ENCODE data around the gene ABL2. TPM values are rescaled to one million over a fixed set of nuclear protein-coding genes. Genes with fewer than 3 reads are reported as not detected.
"Not testable (repeated sequence)": the region's sequence is repeated elsewhere in the genome, so short reads cannot be mapped to it uniquely, and the experiment has no call there.

The ABL2 gene
- total RNA-seq, 2 experiments from 2014 or later, result 6.6 to 8.4 TPM

DNA sequence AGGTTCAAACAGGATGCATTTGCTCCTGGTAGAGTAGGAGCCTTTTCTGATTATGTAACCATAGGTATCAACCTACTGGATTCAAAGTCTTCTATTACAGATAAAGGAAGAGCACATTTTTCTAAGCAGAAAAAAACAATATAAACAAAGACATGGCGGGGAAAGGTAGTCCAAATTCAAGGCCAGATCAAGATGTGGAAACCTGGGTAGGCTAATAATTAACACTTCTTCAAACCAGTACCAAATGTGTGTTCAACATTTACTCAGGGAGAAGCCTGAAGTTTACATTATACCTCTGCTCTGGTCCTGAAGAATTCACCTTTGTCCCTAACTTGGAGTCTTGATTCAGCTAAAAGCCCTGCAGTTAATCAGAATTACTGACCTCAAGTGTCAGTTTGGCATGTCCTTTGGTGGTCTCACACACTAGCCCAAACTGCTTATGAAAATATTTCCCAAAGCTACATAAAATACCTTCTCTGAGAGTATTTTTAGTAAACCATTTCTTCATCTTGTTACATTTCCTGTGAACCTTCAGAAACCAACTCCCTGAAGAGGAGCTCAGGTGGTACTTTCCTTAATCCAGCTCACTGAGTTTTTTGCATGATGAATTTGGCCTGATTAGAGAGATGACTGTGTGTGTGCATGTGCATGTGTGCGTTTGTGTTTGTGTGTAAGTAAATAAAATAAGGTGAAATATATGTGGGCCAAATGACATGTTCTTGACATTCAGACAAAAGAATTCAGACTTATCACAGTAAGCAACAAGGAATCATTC is 77.4 kb downstream of the ABL2 start:
- POLR2A ChIA-PET, result interaction anchor here (0.6 kb wide), 1 partner anchor 73 kb away, joined by 3 read pairs; no protein-coding TSS in a partner anchor
- DNase-seq (no peak), ATAC-seq (no peak)
- Mint-ChIP-seq H3K36me3 (ENCODE audit: low read depth) (peaks cover 12% of the 10 kb centered on the region), H3K27me3 (no peaks in the 10 kb centered on the region), H3K9me3 (ENCODE audit: low read depth) (no peaks in the 10 kb centered on the region), H3K4me1 (peaks cover 18% of the 10 kb centered on the region), H3K4me3 (no peak overlapping the region), H3K27ac (no peak overlapping the region)
- CTCF ChIA-PET, result interaction anchor here (1.2 kb wide), 2 partner anchors 12 to 129 kb away, joined by 3 read pairs; no protein-coding TSS in a partner anchor
- intact Hi-C loops (cut with DNase I, micrococcal nuclease), result no loop called here

DNA sequence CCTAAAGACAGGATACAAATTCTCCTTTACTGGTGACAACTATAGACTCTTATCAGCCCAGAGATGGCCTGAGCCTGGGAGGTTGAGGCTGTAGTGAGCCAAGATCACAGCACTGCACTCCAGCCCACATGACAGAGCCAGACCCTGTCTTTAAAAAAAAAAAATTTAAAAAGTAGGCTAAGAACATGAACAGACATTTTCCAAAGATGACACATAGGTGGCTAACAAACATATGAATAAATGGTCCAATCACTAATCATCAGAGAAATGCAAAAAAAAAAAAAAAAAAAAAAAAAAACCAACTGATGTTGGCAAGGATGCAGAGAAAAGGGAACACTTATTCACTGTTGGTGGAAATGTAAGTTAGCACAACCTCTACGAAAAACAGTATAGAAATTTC is 82.6 kb downstream of the ABL2 start:
- intact Hi-C loops (cut with DNase I, micrococcal nuclease), result no loop called here
- H3K4me1 Mint-ChIP-seq, result peaks cover 25% of the 10 kb centered on the region
- DNase-seq (no peak), ATAC-seq (no peak)
- no peak overlapping the region for H3K27ac Mint-ChIP-seq
- ChIA-PET POLR2A (no interaction called here), CTCF (no interaction called here)
- H3K4me3 Mint-ChIP-seq, result no peak overlapping the region
- no peaks in the 10 kb centered on the region for H3K9me3 Mint-ChIP-seq (ENCODE audit: low read depth)
- no peaks in the 10 kb centered on the region for H3K27me3 Mint-ChIP-seq
- H3K36me3 Mint-ChIP-seq (ENCODE audit: low read depth), result peaks cover 11% of the 10 kb centered on the region

DNA sequence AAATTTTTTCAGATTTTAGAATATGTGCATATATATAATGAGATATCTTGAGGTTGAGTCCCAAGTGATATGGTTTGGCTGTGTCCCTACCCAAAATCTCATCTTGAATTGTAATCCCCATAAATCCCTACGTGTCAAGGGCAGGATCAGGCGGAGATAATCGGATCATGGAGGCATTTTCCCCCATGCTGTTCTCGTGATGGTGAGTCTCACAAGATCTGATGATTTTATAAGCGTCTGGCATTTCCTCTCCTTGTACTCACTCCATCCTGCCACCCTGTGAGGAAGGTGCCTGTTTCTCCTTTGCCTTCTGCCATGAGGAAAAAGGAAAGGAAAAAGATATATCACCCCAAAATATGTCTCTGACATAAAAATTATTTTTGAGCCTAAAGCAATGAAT is 83.0 kb downstream of the ABL2 start:
- ATAC-seq, result no peak
- H3K4me3 Mint-ChIP-seq, result no peak overlapping the region
- DNase-seq, result no peak
- H3K27me3 Mint-ChIP-seq, result no peaks in the 10 kb centered on the region
- peaks cover 11% of the 10 kb centered on the region for H3K36me3 Mint-ChIP-seq (ENCODE audit: low read depth)
- intact Hi-C loops (cut with DNase I, micrococcal nuclease), result no loop called here
- POLR2A ChIA-PET, result no interaction called here
- H3K9me3 Mint-ChIP-seq (ENCODE audit: low read depth), result no peaks in the 10 kb centered on the region
- H3K27ac Mint-ChIP-seq, result no peak overlapping the region
- peaks cover 30% of the 10 kb centered on the region for H3K4me1 Mint-ChIP-seq
- CTCF ChIA-PET, result no interaction called here

DNA sequence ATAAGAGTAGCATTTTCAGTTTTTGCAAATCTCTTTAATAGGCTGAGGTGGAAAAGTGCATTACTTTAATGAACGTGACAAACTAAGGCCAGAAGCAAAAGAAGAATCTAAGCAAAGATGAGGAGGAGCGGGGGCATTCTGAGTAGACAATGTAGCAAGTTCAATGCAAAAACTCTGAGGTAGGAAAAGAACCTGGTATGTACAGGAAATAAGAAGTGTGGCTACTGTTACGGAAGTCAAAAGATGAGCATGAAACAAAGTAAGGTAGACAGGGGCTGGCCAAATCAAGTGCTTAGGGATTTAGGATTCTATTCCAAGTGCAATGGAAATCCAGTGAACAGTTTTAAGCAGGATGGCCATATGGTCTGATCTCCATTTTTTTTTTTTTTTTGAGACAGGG is 84.0 kb downstream of the ABL2 start:
- Mint-ChIP-seq H3K9me3 (ENCODE audit: low read depth) (no peaks in the 10 kb centered on the region), H3K36me3 (ENCODE audit: low read depth) (peaks cover 11% of the 10 kb centered on the region), H3K27ac (peak overlapping the region; percentile 47), H3K4me1 (peaks cover 37% of the 10 kb centered on the region), H3K27me3 (no peaks in the 10 kb centered on the region), H3K4me3 (no peak overlapping the region)
- intact Hi-C loops (cut with DNase I, micrococcal nuclease), result no loop called here
- DNase-seq (no peak), ATAC-seq (no peak)
- CTCF ChIA-PET, result interaction anchor here (0.6 kb wide), 2 partner anchors 16 to 730 kb away, joined by 3 read pairs; no protein-coding TSS in a partner anchor
- POLR2A ChIA-PET, result no interaction called here

DNA sequence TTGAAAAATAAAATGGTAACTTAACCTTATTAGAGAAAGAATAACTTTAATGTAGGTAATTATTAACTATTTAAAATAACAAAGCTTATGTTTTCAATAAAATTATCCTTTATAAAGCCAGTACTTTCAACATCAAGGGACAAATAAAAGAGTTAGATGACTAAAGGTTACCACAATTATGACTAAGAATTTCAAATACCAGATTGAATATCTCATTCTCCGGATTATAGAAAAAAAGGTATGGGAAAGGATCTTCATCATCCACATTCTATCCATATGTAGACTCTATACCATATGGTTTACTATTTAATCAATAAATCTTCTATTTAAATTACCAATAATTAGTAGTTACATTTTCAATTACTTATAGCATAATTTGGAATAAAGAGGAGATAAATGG is 84.9 kb downstream of the ABL2 start:
- no peaks in the 10 kb centered on the region for H3K27me3 Mint-ChIP-seq
- H3K4me3 Mint-ChIP-seq, result no peak overlapping the region
- no peak overlapping the region for H3K27ac Mint-ChIP-seq
- H3K9me3 Mint-ChIP-seq (ENCODE audit: low read depth), result no peaks in the 10 kb centered on the region
- H3K36me3 Mint-ChIP-seq (ENCODE audit: low read depth), result peaks cover 8% of the 10 kb centered on the region
- ATAC-seq (no peak), DNase-seq (no peak)
- CTCF ChIA-PET, result interaction anchor here (0.6 to 0.7 kb wide), 2 partner anchors 37 to 65 kb away, joined by 3 read pairs; no protein-coding TSS in a partner anchor
- H3K4me1 Mint-ChIP-seq, result peaks cover 39% of the 10 kb centered on the region
- POLR2A ChIA-PET, result no interaction called here
- intact Hi-C loops (cut with DNase I, micrococcal nuclease), result loop anchor here (5.0 kb wide), 4 partner anchors 48 to 148 kb away; partner anchors contain the start of genes ABL2 (in 1 of the 2) and SOAT1 (in 1 of the 2)

DNA sequence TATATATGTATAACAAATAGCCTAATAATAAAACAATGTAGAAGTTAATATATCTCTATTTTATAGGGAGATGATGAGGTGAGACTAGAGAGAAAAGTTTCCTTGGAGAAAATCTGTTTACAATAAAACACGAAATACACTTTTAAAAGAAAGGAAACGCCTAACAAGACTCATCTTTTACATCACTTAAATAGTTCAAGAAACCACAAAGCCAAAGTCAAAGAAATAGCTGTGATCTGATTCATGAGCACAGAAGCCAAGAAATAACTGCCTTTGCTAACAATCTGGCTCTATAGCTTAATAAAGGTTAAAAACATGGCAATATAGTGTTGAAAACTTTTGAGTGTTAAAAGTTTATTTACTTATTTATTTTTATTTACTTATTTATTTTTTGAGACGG is 86.2 kb downstream of the ABL2 start:
- Mint-ChIP-seq H3K27me3 (no peaks in the 10 kb centered on the region), H3K4me1 (peaks cover 40% of the 10 kb centered on the region), H3K27ac (no peak overlapping the region), H3K36me3 (ENCODE audit: low read depth) (peaks cover 5% of the 10 kb centered on the region), H3K9me3 (ENCODE audit: low read depth) (no peaks in the 10 kb centered on the region), H3K4me3 (no peak overlapping the region)
- ChIA-PET CTCF (interaction anchor here (0.9 kb wide), 1 partner anchor 13 kb away, joined by 3 read pairs; no protein-coding TSS in a partner anchor), POLR2A (no interaction called here)
- intact Hi-C loops (cut with DNase I, micrococcal nuclease), result loop anchor here (1.0 to 5.0 kb wide), 5 partner anchors 49 to 149 kb away; partner anchors contain the start of genes ABL2 (in 1 of the 2) and SOAT1 (in 1 of the 2)
- no peak for DNase-seq
- ATAC-seq, result peak; percentile 42

DNA sequence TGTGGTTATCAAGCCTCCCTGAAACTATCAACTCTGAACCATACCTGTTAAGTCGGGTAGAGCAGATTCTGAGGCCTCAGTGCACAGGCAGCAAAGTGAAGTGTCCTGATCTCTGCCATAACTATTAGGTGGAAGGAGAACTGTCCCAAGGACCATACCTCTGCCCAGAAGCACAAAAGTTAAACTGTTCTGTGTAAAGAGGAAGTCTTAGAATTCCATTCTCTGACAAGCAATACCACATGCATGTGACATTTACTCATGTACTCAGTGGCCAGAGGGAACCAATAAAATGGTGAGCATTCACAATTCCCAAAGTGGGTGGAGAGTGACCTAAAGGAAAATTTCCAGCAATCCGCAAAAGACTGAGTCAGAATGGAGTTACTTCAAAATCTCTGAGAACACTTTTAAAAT is 86.6 kb downstream of the ABL2 start:
- Mint-ChIP-seq H3K4me1 (peaks cover 40% of the 10 kb centered on the region), H3K36me3 (ENCODE audit: low read depth) (peaks cover 4% of the 10 kb centered on the region), H3K27me3 (no peaks in the 10 kb centered on the region), H3K27ac (peak overlapping the region; percentile 75), H3K9me3 (ENCODE audit: low read depth) (no peaks in the 10 kb centered on the region), H3K4me3 (peak overlapping the region; percentile 38)
- CTCF ChIA-PET, result interaction anchor here (0.9 to 1.4 kb wide), 2 partner anchors 13 to 22 kb away, joined by 3 to 5 read pairs; no protein-coding TSS in a partner anchor
- intact Hi-C loops (cut with DNase I, micrococcal nuclease), result loop anchor here (1.0 to 5.0 kb wide), 7 partner anchors 14 to 222 kb away; partner anchors contain the start of genes ABL2 (in 1 of the 2), AXDND1 (in 1 of the 2) and SOAT1 (in 1 of the 2)
- ATAC-seq (no peak), DNase-seq (no peak)
- POLR2A ChIA-PET, result no interaction called here

DNA sequence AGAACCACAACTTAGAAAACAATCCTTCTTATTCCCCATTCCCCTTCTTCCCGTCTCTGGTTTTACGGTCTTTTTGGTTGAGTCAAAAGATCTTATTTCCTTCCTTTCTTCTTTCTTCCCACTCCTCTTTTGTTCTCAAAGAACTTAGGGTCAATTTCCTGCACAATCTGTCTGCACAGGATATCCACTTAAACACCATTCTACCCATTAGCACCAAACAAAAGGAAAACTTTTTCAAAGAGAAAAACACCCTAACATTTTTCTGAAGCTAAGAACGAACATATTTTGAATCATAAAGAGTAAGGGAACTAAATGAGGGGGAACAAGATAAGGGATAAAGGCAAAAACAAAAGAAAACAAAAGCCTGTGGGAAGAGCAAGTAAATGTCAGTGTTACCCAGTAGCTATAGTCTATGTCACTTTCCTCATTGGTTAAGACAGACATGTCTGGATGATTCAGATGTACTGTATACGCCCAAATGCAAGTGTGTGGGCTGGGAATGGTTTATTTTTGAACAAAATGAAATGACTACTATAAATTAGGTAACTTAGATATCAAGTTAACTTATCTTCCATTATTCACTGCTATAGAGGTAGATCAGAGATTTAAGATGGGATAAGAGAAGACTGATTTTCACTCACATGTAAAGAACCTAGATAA is 87.8 kb downstream of the ABL2 start:
- no peaks in the 10 kb centered on the region for H3K9me3 Mint-ChIP-seq (ENCODE audit: low read depth)
- POLR2A ChIA-PET, result interaction anchor here (0.6 kb wide), 1 partner anchor 143 kb away, joined by 7 read pairs; no protein-coding TSS in a partner anchor

DNA sequence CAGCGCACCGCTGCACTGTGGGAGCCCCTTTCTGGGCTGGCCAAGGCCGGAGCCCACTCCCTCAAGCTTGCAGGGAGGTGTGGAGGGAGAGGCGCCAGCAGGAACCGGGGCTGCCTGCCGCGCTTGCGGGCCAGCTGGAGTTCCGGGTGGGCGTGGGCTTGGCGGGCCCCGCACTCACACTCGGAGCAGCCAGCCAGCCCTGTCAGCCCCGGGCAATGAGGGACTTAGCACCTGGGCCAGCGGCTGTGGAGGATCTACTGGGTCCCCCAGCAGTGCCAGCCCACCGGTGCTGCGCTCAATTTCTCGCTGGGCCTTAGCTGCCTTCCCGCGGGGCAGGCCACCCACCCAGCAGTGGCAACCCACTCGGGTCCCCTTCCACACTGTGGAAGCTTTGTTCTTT is 90.7 kb downstream of the ABL2 start:
- DNase-seq; H3K4me3 Mint-ChIP-seq; ATAC-seq; H3K27me3 Mint-ChIP-seq; H3K9me3 Mint-ChIP-seq (ENCODE audit: low read depth); H3K36me3 Mint-ChIP-seq (ENCODE audit: low read depth); intact Hi-C loops (cut with DNase I, micrococcal nuclease); POLR2A ChIA-PET; H3K27ac Mint-ChIP-seq: not testable (repeated sequence)
- CTCF ChIA-PET, result interaction anchor here (0.6 kb wide), 1 partner anchor 10 kb away, joined by 5 read pairs; no protein-coding TSS in a partner anchor
- peaks cover 29% of the 10 kb centered on the region for H3K4me1 Mint-ChIP-seq

More for the DNA sequence above, 87.8 kb downstream of the ABL2 start:
- intact Hi-C loops (cut with DNase I, micrococcal nuclease), result loop anchor here (1.0 to 5.0 kb wide), 8 partner anchors 10 to 224 kb away; partner anchors contain the start of genes ABL2 (in 1 of the 2), AXDND1 (in 1 of the 2) and SOAT1 (in 1 of the 2)
- Mint-ChIP-seq H3K4me3 (peak overlapping the region; percentile 44), H3K36me3 (ENCODE audit: low read depth) (peaks cover 4% of the 10 kb centered on the region), H3K27me3 (no peaks in the 10 kb centered on the region), H3K27ac (peak overlapping the region; percentile 91), H3K4me1 (peaks cover 39% of the 10 kb centered on the region)
- ATAC-seq (peak; percentile 94), DNase-seq (peak; percentile 68)
- CTCF ChIA-PET, result interaction anchor here (0.6 to 1.4 kb wide), 3 partner anchors 12 to 669 kb away, joined by 3 to 5 read pairs (median 3); no protein-coding TSS in a partner anchor

DNA sequence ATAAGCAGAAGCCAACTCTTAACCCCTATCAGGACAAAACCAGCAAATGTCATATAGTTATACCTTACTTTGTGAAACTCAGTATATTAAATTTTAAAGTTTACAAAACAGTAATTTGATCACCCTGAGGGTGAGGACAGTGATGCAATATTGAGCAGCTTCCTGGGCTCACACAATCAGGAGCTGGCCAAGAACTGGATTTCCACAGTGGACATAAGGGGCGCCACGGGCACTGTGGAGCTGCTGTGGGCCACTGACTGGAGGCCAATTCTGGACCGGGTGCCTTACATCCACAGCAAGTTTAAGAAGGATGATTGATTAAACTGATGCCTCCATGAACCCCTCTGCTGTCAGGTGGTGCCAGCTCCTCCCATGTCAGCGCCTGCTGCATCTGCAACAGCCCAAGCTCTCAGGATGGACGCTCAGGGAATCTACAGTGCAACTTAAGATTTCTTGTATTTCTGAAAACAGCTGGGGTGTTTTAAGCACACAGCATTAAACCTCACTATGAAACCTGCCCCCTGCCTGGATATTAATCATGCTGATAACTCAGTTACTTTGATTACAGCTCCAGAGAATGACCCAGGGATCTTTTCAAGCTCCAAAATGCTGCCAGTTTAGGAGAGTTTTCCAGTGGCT is 91.7 kb downstream of the ABL2 start:
- H3K27ac Mint-ChIP-seq, result no peak overlapping the region
- DNase-seq (no peak), ATAC-seq (no peak)
- intact Hi-C loops (cut with DNase I, micrococcal nuclease), result no loop called here
- no peaks in the 10 kb centered on the region for H3K9me3 Mint-ChIP-seq (ENCODE audit: low read depth)
- ChIA-PET CTCF (no interaction called here), POLR2A (no interaction called here)
- peaks cover 2% of the 10 kb centered on the region for H3K36me3 Mint-ChIP-seq (ENCODE audit: low read depth)
- no peak overlapping the region for H3K4me3 Mint-ChIP-seq
- peaks cover 21% of the 10 kb centered on the region for H3K4me1 Mint-ChIP-seq
- no peaks in the 10 kb centered on the region for H3K27me3 Mint-ChIP-seq

DNA sequence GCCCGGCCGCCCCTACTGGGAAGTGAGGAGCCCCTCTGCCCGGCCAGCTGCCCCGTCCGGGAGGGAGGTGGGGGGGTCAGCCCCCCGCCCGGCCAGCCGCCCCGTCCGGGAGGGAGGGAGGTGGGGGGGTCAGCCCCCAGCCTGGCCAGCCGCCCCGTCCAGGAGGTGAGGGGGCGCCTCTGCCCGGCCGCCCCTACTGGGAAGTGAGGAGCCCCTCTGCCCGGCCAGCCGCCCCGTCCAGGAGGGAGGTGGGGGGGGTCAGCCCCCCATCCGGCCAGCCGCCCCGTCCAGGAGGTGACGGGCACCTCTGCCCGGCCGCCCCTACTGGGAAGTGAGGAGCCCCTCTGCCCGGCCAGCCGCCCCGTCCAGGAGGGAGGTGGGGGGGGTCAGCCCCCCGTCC is 93.8 kb downstream of the ABL2 start:
- H3K9me3 Mint-ChIP-seq (ENCODE audit: low read depth); POLR2A ChIA-PET: not testable (repeated sequence)

More for the DNA sequence above, 93.8 kb downstream of the ABL2 start:
- DNase-seq; H3K4me1 Mint-ChIP-seq; H3K27ac Mint-ChIP-seq; ATAC-seq; intact Hi-C loops (cut with DNase I, micrococcal nuclease); H3K4me3 Mint-ChIP-seq; CTCF ChIA-PET; H3K36me3 Mint-ChIP-seq (ENCODE audit: low read depth); H3K27me3 Mint-ChIP-seq: not testable (repeated sequence)

Measured in activated CD4-positive, alpha-beta T cell treated with anti-CD3 and anti-CD28 coated beads for 36 hours (primary cell).